CD4-positive, alpha-beta memory T cell (primary cell): ENCODE measurements around the gene MASP1. TPM values are rescaled to one million over a fixed set of nuclear protein-coding genes. Genes with fewer than 3 reads are reported as not detected.

Experiments
- CTCF ChIA-PET: fragments of 350-600 bp; sonication (Branson Sonifier 250); formaldehyde crosslinking; loops from one replicate; lab custom pipeline; 2021; ENCODE audit warnings: inconsistent platforms; ENCODE audit not compliant: partially characterized antibody; lab: Charles Lee
- POLR2A ChIA-PET: fragments of 350-600 bp; sonication (Branson Sonifier 250); formaldehyde crosslinking; loops from one replicate; lab custom pipeline; 2021; ENCODE audit not compliant: partially characterized antibody; lab: Charles Lee
- DNase-seq, 5 donors: peaks; one replicate each; pipeline versions ENCODE4 v3.0.0 to v3.0.0-alpha.2; 2020 to 2022; ENCODE audit warnings: mixed read lengths in 1 of 5
- H3K27ac ChIP-seq: one replicate; pipeline ENCODE4 v1.7.0; 2013; ENCODE audit warnings: low read depth, low read length
- H3K27me3 ChIP-seq: 2 replicates; pipeline ENCODE4 v1.7.0; 2013; ENCODE audit warnings: mild to moderate bottlenecking, low read length, moderate library complexity; ENCODE audit not compliant: insufficient read depth
- H3K36me3 ChIP-seq: 2 replicates; pipeline ENCODE4 v1.7.0; 2013; ENCODE audit warnings: mild to moderate bottlenecking, low read length, moderate library complexity; ENCODE audit not compliant: insufficient read depth
- H3K4me1 ChIP-seq: 2 replicates; pipeline ENCODE4 v1.7.0; 2013; ENCODE audit warnings: mild to moderate bottlenecking, low read length, moderate library complexity; ENCODE audit not compliant: insufficient read depth
- H3K4me3 ChIP-seq, 2 donors: one replicate each; pipeline ENCODE4 v1.7.0; 2013; ENCODE audit warnings: low read length in 2 of 2, mild to moderate bottlenecking in 1 of 2
- H3K9me3 ChIP-seq, 2 donors: one replicate each; pipeline ENCODE4 v1.7.0; 2013; ENCODE audit warnings: low read length in 2 of 2, control low read depth in 1 of 2; ENCODE audit not compliant: control insufficient read depth in 1 of 2
- H3K27ac Mint-ChIP-seq, 7 donors: one replicate each; pipeline ENCODE4 v1.8.0; 2020 to 2021; ENCODE audit warnings: mixed read lengths in 7 of 7, mild to moderate bottlenecking in 6 of 7, inconsistent platforms in 3 of 7, moderate library complexity in 3 of 7
- H3K27me3 Mint-ChIP-seq, 2 donors: one replicate each; pipeline ENCODE4 v1.8.0; 2020 to 2021; ENCODE audit warnings: mixed read lengths in 2 of 2
- H3K36me3 Mint-ChIP-seq, 2 donors: one replicate each; pipeline ENCODE4 v1.8.0; 2020 to 2021; ENCODE audit warnings: mixed read lengths in 2 of 2, inconsistent platforms in 1 of 2, mild to moderate bottlenecking in 1 of 2
- H3K4me1 Mint-ChIP-seq, 4 donors: one replicate each; pipeline ENCODE4 v1.8.0; 2020 to 2021; ENCODE audit warnings: mixed read lengths in 4 of 4, mild to moderate bottlenecking in 1 of 4
- H3K4me3 Mint-ChIP-seq, 8 donors: one replicate each; pipeline ENCODE4 v1.8.0; 2020 to 2021; ENCODE audit warnings: mixed read lengths in 8 of 8, mild to moderate bottlenecking in 7 of 8, moderate library complexity in 6 of 8, inconsistent platforms in 3 of 8
- H3K9me3 Mint-ChIP-seq, 8 donors: one replicate each; pipeline ENCODE4 v1.8.0; 2020 to 2021; ENCODE audit warnings: mixed read lengths in 8 of 8, mild to moderate bottlenecking in 5 of 8, inconsistent platforms in 3 of 8, moderate library complexity in 1 of 8
- intact Hi-C: fragments of 100-400 bp; cut with micrococcal nuclease; formaldehyde crosslinking; loops from one replicate; pipeline ENCODE4 v1.15.1; 2023
- polyA plus RNA-seq, 2 donors: library from polyadenylated mRNA; unstranded; fragments of 300-500 nt; fragmentation: Illumina TruSeq; gene quantifications; one replicate each; pipeline ENCODE4 v1.2.3, GENCODE V29; 2021
- total RNA-seq, 2 experiments: library from RNA; stranded (reverse); gene quantifications; one replicate each; pipeline ENCODE4 v1.2.3, GENCODE V29; 2021

Gene MASP1
- total and polyA plus RNA-seq, 4 experiments from 2014 or later: not detected

- no peaks in the 10 kb centered on the region for H3K36me3 Mint-ChIP-seq
- Histone ChIP-seq H3K27me3 (no peaks in the 10 kb centered on the region), H3K36me3 (no peaks in the 10 kb centered on the region), H3K9me3 (no peaks in the 10 kb centered on the region), H3K27ac (no peak overlapping the region), H3K4me1 (no peaks in the 10 kb centered on the region), H3K4me3 (no peak overlapping the region)
- H3K27me3 Mint-ChIP-seq: peaks cover 1 to 2% of the 10 kb centered on the region in 2 donors
- ChIA-PET POLR2A (no interaction called here), CTCF (interaction anchor here (1.8 to 16.8 kb wide), 2 partner anchors 9 to 354 kb away, joined by 6 to 464 read pairs; no protein-coding TSS in a partner anchor)
- H3K9me3 Mint-ChIP-seq: no peaks in the 10 kb centered on the region
- intact Hi-C loops: no loop called here
- no peak overlapping the region for H3K4me3 Mint-ChIP-seq
- H3K4me1 Mint-ChIP-seq: peaks cover 0 to 2% (median 0%) of the 10 kb centered on the region in 4 donors
- no peak overlapping the region for H3K27ac Mint-ChIP-seq
- no peak for DNase-seq
Observed at GRCh38 chr3:187325632-187326031, 34.1 kb upstream of the MASP1 start.

GRCh38 chr3:187323091-187323490 lies 31.6 kb upstream of the MASP1 start:
- POLR2A ChIA-PET: no interaction called here
- Histone ChIP-seq H3K36me3 (no peaks in the 10 kb centered on the region), H3K27ac (no peak overlapping the region), H3K27me3 (no peaks in the 10 kb centered on the region), H3K4me1 (peaks cover 15% of the 10 kb centered on the region), H3K4me3 (no peak overlapping the region), H3K9me3 (no peaks in the 10 kb centered on the region)
- CTCF ChIA-PET: interaction anchor here (1.1 to 16.8 kb wide), 3 partner anchors 56 to 392 kb away, joined by 3 to 464 read pairs (median 22); no protein-coding TSS in a partner anchor
- Mint-ChIP-seq H3K4me3 (no peak overlapping the region), H3K4me1 (peaks cover 9 to 17% (median 14%) of the 10 kb centered on the region in 4 donors), H3K36me3 (no peaks in the 10 kb centered on the region), H3K27me3 (peaks cover 10 to 16% of the 10 kb centered on the region in 2 donors), H3K27ac (no peak overlapping the region), H3K9me3 (no peaks in the 10 kb centered on the region)
- DNase-seq: no peak
- intact Hi-C loops: no loop called here

DNA sequence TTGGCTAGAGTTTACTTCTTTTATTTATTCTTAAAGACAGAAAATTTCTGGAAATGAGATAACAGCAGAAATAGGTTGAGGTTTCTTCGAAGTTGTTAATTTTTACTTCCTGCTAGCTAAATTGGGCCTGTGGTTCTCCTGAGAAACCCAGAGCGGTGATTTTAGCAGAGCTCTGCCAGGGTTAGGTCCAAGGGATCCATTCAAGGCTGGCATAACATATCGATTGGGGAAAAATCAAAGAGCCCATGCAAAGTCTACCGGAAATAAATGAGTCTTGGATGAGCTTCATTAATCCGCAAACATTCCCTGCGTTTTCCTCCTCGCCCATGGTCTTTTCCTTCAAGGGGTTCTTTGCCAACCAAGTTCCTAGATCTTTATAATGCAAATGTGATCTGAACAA lies 30.8 kb upstream of the MASP1 start:
- H3K9me3 Mint-ChIP-seq: no peaks in the 10 kb centered on the region
- Histone ChIP-seq H3K27ac (no peak overlapping the region), H3K9me3 (no peaks in the 10 kb centered on the region), H3K27me3 (no peaks in the 10 kb centered on the region), H3K4me3 (no peak overlapping the region), H3K4me1 (peaks cover 15% of the 10 kb centered on the region), H3K36me3 (no peaks in the 10 kb centered on the region)
- no peak overlapping the region for H3K27ac Mint-ChIP-seq
- no peak for DNase-seq
- no peak overlapping the region for H3K4me3 Mint-ChIP-seq
- intact Hi-C loops: no loop called here
- peaks cover 16 to 19% of the 10 kb centered on the region in 2 donors for H3K27me3 Mint-ChIP-seq
- CTCF ChIA-PET: interaction anchor here (0.9 to 16.8 kb wide), 10 partner anchors 13 to 1823 kb away, joined by 3 to 464 read pairs (median 4); no protein-coding TSS in a partner anchor
- POLR2A ChIA-PET: interaction anchor here (0.5 kb wide), 1 partner anchor 388 kb away, joined by 3 read pairs; no protein-coding TSS in a partner anchor
- H3K36me3 Mint-ChIP-seq: no peaks in the 10 kb centered on the region
- H3K4me1 Mint-ChIP-seq: peaks cover 9 to 17% (median 14%) of the 10 kb centered on the region in 4 donors

GRCh38 chr3:187321766-187322165 lies 30.2 kb upstream of the MASP1 start:
- Mint-ChIP-seq H3K4me1 (peaks cover 9 to 17% (median 14%) of the 10 kb centered on the region in 4 donors), H3K4me3 (no peak overlapping the region), H3K27me3 (peaks cover 16 to 24% of the 10 kb centered on the region in 2 donors), H3K9me3 (no peaks in the 10 kb centered on the region), H3K27ac (no peak overlapping the region), H3K36me3 (no peaks in the 10 kb centered on the region)
- Histone ChIP-seq H3K36me3 (no peaks in the 10 kb centered on the region), H3K27me3 (no peaks in the 10 kb centered on the region), H3K9me3 (no peaks in the 10 kb centered on the region), H3K4me1 (peaks cover 15% of the 10 kb centered on the region), H3K27ac (no peak overlapping the region), H3K4me3 (no peak overlapping the region)
- intact Hi-C loops: no loop called here
- CTCF ChIA-PET: interaction anchor here (0.9 to 16.8 kb wide), 10 partner anchors 13 to 1823 kb away, joined by 3 to 464 read pairs (median 4); no protein-coding TSS in a partner anchor
- POLR2A ChIA-PET: interaction anchor here (0.5 kb wide), 1 partner anchor 388 kb away, joined by 3 read pairs; no protein-coding TSS in a partner anchor
- DNase-seq: no peak

DNA sequence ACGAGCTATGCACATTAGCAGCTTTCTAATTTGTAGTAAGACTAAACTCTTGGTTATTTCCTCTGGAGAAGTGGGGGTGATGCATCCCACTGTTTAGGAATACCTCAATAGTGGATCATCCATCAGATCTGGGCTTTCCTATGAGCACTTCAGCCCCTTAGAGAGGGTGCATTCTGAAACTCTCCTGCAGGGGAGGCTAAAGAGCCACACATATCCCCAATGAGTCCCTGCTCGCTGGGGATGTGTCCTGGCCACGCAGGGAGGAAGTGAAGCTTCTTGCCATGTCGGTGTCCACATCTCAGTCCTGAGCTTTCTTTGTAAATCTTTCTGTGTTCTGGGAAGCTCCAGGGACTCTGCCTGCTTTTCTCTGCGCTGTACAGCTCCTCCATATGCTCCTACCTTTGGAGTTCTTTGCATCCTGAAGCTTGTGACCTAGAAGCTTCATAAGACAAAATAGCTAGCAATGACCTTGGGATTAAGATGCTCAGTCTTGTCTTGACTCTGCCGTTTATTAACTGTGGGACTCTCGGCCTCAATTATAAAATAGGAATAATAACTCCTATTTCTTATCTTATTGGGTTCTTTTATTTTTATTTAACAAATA lies 28.3 kb upstream of the MASP1 start:
- peaks cover 21 to 35% of the 10 kb centered on the region in 2 donors for H3K27me3 Mint-ChIP-seq
- H3K4me1 Mint-ChIP-seq: peaks cover 9 to 17% (median 14%) of the 10 kb centered on the region in 4 donors
- H3K4me3 Mint-ChIP-seq: peak overlapping the region in 1 of 8 donors; percentile 36
- CTCF ChIA-PET: interaction anchor here (0.7 to 16.8 kb wide), 32 partner anchors 8 to 1826 kb away, joined by 3 to 464 read pairs (median 7); partner anchors contain the start of genes RTP2, RTP4 and SST
- no peak overlapping the region for H3K4me3 ChIP-seq
- peak; percentile 35 to 56 (median 44) for DNase-seq
- H3K27me3 ChIP-seq: no peaks in the 10 kb centered on the region
- no peaks in the 10 kb centered on the region for H3K9me3 Mint-ChIP-seq
- no peak overlapping the region for H3K27ac ChIP-seq
- H3K36me3 ChIP-seq: no peaks in the 10 kb centered on the region
- no peaks in the 10 kb centered on the region for H3K36me3 Mint-ChIP-seq
- H3K4me1 ChIP-seq: peaks cover 15% of the 10 kb centered on the region
- H3K27ac Mint-ChIP-seq: no peak overlapping the region
- POLR2A ChIA-PET: interaction anchor here (1.3 to 2.2 kb wide), 2 partner anchors 48 to 360 kb away, joined by 4 to 10 read pairs; partner anchors contain the start of gene RTP4
- intact Hi-C loops: loop anchor here (1.0 to 5.0 kb wide), 6 partner anchors 208 to 1829 kb away; no protein-coding TSS in a partner anchor
- no peaks in the 10 kb centered on the region for H3K9me3 ChIP-seq

DNA sequence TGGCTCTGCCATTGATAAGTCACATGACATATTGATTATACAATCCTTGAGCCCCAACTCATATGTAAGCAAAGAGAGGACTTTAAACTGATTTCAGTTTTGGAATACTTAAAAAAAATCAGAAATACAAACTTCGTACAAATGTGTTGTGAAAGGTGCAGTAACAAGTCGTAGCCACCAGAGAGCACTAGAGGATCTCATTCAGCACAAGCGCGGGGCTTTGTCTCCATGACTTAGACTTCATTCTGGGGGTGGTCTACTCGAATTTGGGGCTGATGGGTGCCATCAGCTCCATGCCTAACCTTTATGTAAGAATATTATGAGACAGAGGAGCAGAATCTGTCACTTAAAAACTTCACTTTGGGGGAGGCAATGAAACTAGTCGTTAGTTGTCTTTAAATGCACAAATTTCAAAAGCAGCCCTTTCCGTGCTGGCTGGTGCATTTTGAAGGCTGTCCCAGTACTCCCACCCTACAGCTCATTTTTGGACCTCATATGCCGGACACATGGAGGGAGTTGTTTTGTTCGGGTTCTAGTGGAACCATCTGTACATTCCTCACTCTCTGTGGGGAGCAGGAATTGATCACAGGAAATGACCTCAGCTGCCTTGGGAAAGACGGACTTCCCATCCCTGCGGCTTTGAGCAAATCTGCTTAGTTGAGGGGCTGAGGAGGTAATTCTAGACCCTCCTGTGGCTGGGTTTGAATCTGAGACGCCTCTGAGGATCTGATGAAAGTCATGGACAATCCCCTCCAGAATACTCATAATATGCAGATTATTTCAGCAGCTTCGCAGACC lies 27.5 kb upstream of the MASP1 start:
- no peak overlapping the region for H3K4me3 ChIP-seq

More for the DNA sequence above, 27.5 kb upstream of the MASP1 start:
- ChIA-PET CTCF (interaction anchor here (0.7 to 16.8 kb wide), 37 partner anchors 8 to 1827 kb away, joined by 3 to 464 read pairs (median 5); partner anchors contain the start of genes RTP2, RTP4 and SST), POLR2A (interaction anchor here (1.3 to 2.2 kb wide), 2 partner anchors 49 to 360 kb away, joined by 4 to 10 read pairs; partner anchors contain the start of gene RTP4)
- Histone ChIP-seq H3K4me1 (peaks cover 15% of the 10 kb centered on the region), H3K27me3 (peaks cover 4% of the 10 kb centered on the region), H3K27ac (no peak overlapping the region), H3K36me3 (no peaks in the 10 kb centered on the region), H3K9me3 (no peaks in the 10 kb centered on the region)
- intact Hi-C loops: loop anchor here (1.0 to 5.0 kb wide), 6 partner anchors 207 to 1830 kb away; no protein-coding TSS in a partner anchor
- no peaks in the 10 kb centered on the region for H3K36me3 Mint-ChIP-seq
- H3K9me3 Mint-ChIP-seq: no peaks in the 10 kb centered on the region
- H3K4me1 Mint-ChIP-seq: peaks cover 9 to 17% (median 14%) of the 10 kb centered on the region in 4 donors
- no peak overlapping the region for H3K27ac Mint-ChIP-seq
- H3K27me3 Mint-ChIP-seq: peaks cover 23 to 39% of the 10 kb centered on the region in 2 donors
- DNase-seq: peak; percentile 50 to 56 (median 55)
- peak overlapping the region in 7 of 8 donors; percentile 41 to 76 (median 56) for H3K4me3 Mint-ChIP-seq
